ENCODE measurements around the gene PRKG1. TPM values are rescaled to one million over a fixed set of nuclear protein-coding genes. Genes with fewer than 3 reads are reported as not detected.

The PRKG1 gene
- polyA plus RNA-seq, 3 donors, result not detected

- H3K4me1 ChIP-seq (ENCODE audit: control insufficient read depth in 1 of 2, insufficient read depth in 2 of 2, low read length in 2 of 2), result no peaks in the 10 kb centered on the region
- no peaks in the 10 kb centered on the region for H4K20me1 ChIP-seq (ENCODE audit: insufficient read depth, low read length)
- H3K36me3 ChIP-seq (replicated peaks in 1 of 2; ENCODE audit: control insufficient read depth in 1 of 2, insufficient read depth in 2 of 2, low read length in 2 of 2), result no peaks in the 10 kb centered on the region
- Mint-ChIP-seq H3K9me3 (peaks cover 0 to 5% (median 1%) of the 10 kb centered on the region in 7 donors), H3K27me3 (ENCODE audit: low read depth in 3 of 3) (peaks cover 0 to 2% (median 0%) of the 10 kb centered on the region in 3 donors), H3K27ac (no peak overlapping the region), H3K4me3 (no peak overlapping the region), H3K4me1 (no peaks in the 10 kb centered on the region), H3K36me3 (no peaks in the 10 kb centered on the region)
- H2AFZ ChIP-seq (ENCODE audit: insufficient read depth, low read depth, low read length, poor library complexity, severe bottlenecking), result no peak overlapping the region
- TF ChIP-seq, protein P1, sequence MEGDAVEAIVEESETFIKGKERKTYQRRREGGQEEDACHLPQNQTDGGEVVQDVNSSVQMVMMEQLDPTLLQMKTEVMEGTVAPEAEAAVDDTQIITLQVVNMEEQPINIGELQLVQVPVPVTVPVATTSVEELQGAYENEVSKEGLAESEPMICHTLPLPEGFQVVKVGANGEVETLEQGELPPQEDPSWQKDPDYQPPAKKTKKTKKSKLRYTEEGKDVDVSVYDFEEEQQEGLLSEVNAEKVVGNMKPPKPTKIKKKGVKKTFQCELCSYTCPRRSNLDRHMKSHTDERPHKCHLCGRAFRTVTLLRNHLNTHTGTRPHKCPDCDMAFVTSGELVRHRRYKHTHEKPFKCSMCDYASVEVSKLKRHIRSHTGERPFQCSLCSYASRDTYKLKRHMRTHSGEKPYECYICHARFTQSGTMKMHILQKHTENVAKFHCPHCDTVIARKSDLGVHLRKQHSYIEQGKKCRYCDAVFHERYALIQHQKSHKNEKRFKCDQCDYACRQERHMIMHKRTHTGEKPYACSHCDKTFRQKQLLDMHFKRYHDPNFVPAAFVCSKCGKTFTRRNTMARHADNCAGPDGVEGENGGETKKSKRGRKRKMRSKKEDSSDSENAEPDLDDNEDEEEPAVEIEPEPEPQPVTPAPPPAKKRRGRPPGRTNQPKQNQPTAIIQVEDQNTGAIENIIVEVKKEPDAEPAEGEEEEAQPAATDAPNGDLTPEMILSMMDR (IDR thresholded peaks at IDR 0.05), result no peak
- intact Hi-C loops (cut with micrococcal nuclease), result no loop called here
- H3K4me2 ChIP-seq (replicated peaks; ENCODE audit: extremely low read depth, low read length, poor library complexity, severe bottlenecking), result no peak overlapping the region
- 69% methylated on average over 2 of the region's 3 CpGs for WGBS (ENCODE audit: insufficient coverage)
- no peak overlapping the region for H3K9ac ChIP-seq (ENCODE audit: insufficient read depth, low read length, poor library complexity, severe bottlenecking)
- no peaks in the 10 kb centered on the region for H3K9me3 ChIP-seq (replicated peaks in 1 of 2; ENCODE audit: control insufficient read depth in 1 of 2, insufficient read depth in 1 of 2, low read length in 2 of 2)
- H3K27me3 ChIP-seq (ENCODE audit: control insufficient read depth in 2 of 2, insufficient read depth in 2 of 2, low read length in 2 of 2), result no peaks in the 10 kb centered on the region
- H3K79me2 ChIP-seq (ENCODE audit: insufficient read depth, low read length), result no peaks in the 10 kb centered on the region
- no peak for DNase-seq
- no peak overlapping the region for H3K4me3 ChIP-seq (replicated peaks in 1 of 3; ENCODE audit: low read depth in 2 of 3, low read length in 3 of 3)
- H3K27ac ChIP-seq (ENCODE audit: low read depth in 1 of 2, low read length in 2 of 2), result no peak overlapping the region
These were observed 405.4 kb downstream of the PRKG1 start for GRCh38 chr10:51479711-51480110.

- Histone ChIP-seq H3K4me2 (replicated peaks; ENCODE audit: extremely low read depth, low read length, poor library complexity, severe bottlenecking) (no peak overlapping the region), H3K79me2 (ENCODE audit: insufficient read depth, low read length) (no peaks in the 10 kb centered on the region), H4K20me1 (ENCODE audit: insufficient read depth, low read length) (no peaks in the 10 kb centered on the region), H3K9me3 (replicated peaks in 1 of 2; ENCODE audit: control insufficient read depth in 1 of 2, insufficient read depth in 1 of 2, low read length in 2 of 2) (no peaks in the 10 kb centered on the region), H3K27ac (ENCODE audit: low read depth in 1 of 2, low read length in 2 of 2) (no peak overlapping the region), H3K4me1 (ENCODE audit: control insufficient read depth in 1 of 2, insufficient read depth in 2 of 2, low read length in 2 of 2) (no peaks in the 10 kb centered on the region), H3K4me3 (replicated peaks in 1 of 3; ENCODE audit: low read depth in 2 of 3, low read length in 3 of 3) (no peak overlapping the region), H3K9ac (ENCODE audit: insufficient read depth, low read length, poor library complexity, severe bottlenecking) (no peak overlapping the region), H2AFZ (ENCODE audit: insufficient read depth, low read depth, low read length, poor library complexity, severe bottlenecking) (no peak overlapping the region), H3K27me3 (ENCODE audit: control insufficient read depth in 2 of 2, insufficient read depth in 2 of 2, low read length in 2 of 2) (no peaks in the 10 kb centered on the region), H3K36me3 (replicated peaks in 1 of 2; ENCODE audit: control insufficient read depth in 1 of 2, insufficient read depth in 2 of 2, low read length in 2 of 2) (no peaks in the 10 kb centered on the region)
- no peaks in the 10 kb centered on the region for H3K27me3 Mint-ChIP-seq (ENCODE audit: low read depth in 3 of 3)
- DNase-seq, result no peak
- intact Hi-C loops (cut with micrococcal nuclease), result no loop called here
- H3K36me3 Mint-ChIP-seq, result no peaks in the 10 kb centered on the region
- no CpG with 5 or more reads among the region's 5 CpGs for WGBS (ENCODE audit: insufficient coverage)
- no peak overlapping the region for H3K4me3 Mint-ChIP-seq
- no peaks in the 10 kb centered on the region for H3K4me1 Mint-ChIP-seq
- H3K9me3 Mint-ChIP-seq, result peaks cover 0 to 4% (median 0%) of the 10 kb centered on the region in 7 donors
- TF ChIP-seq, protein P1 (IDR thresholded peaks at IDR 0.05), result no peak
- H3K27ac Mint-ChIP-seq, result no peak overlapping the region
These were observed 411.4 kb downstream of the PRKG1 start for GRCh38 chr10:51485668-51486067.
